GM19438 (cell line): ENCODE measurements around the gene TXNRD2.
"Not testable (repeated sequence)": the region's sequence is repeated elsewhere in the genome, so short reads cannot be mapped to it uniquely, and the experiment has no call there.

Experiments used
- ATAC-seq: cut with Tn5 transposase; IDR thresholded peaks from one replicate; pipeline ENCODE4 v1.9.1; 2021; ENCODE audit warnings: low read depth; ENCODE audit not compliant: unreplicated experiment

Gene TXNRD2

DNA sequence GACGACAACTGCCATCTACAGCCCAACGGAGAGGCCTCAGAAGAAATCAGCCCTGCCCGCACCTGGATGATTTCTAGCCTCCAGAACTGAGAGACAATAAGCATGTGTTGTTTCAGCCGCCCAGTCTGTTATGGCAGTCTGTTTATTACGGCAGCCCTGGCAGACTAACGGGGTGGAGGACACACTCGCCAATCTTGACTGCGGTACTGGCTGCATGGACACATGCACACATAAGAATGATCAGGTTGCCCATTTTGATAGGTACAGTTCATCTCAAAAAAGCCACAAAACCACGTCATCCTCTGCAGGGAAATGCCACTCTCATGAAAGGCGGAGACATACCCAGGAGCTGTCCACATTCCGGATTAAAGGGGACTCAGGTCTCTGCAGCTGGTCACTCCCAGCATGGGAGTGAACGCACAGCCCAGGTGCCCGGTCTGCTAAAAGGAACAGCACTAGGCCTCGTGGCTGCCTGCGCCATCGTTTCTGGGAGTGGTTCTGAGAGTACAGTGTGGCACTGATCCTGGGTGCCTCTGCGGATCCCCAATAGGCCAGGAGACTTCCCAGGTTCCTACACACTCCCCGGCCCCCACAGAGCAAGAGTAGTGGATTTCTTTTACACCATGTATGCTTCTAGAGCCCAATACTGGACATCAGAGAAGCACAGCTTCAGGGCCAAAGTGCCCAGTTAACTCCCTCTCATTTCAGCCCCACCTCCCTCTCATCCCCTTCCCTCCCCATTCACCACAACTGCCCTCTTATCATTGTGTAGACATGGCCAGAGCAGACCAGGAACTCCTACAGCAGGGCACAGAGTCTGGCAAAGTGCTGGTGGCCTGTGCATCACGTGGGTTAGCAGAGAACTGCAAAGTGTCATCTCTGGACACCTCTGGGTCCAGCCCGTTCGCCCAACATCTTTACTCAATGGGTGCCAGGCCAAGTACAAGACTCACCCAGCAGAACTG lies 11.8 kb downstream of the TXNRD2 start:
- ATAC-seq = no peak

DNA sequence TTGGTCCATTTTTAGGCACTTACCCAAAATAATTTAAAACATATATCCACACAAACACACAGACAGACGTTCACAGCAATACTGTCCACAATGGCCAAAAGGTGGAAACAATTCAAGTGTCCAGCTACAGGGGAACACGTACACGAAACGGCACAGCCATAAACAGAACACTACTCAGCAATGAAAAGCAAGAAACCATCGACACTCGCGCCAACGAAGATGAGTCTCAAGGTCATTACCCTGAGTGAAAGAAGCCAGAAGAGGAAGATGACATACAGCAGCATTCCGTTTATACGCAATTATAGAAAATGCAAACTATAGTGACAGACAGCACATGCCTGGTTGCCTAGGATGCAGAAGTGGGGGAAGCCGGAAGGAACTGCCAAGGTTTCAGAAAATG lies 13.4 kb downstream of the TXNRD2 start:
- ATAC-seq = no peak

DNA sequence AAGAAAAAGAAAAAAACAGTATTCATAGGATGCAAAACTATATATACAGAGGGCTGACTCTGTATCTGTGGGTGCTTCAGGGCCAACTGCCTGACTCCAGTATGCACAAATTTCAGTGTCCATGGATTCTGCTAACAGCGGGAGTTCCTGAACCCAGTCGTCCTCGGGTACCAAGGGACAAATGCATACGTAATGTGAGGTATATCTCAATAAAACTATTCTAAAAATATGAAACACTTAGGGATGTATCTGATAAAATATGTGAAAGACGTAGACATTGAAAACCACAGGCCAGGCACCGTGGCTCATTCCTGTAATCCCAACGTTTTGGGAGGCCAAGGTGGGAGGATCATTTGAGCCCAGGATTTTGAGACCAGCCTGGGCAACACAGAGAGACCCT lies 13.9 kb downstream of the TXNRD2 start:
- no peak for ATAC-seq

GRCh38 chr22:19926028-19926427 lies 15.6 kb downstream of the TXNRD2 start:
- not testable (repeated sequence) for ATAC-seq

- no peak for ATAC-seq
Measured at GRCh38 chr22:19923914-19924513, 17.6 kb downstream of the TXNRD2 start.

DNA sequence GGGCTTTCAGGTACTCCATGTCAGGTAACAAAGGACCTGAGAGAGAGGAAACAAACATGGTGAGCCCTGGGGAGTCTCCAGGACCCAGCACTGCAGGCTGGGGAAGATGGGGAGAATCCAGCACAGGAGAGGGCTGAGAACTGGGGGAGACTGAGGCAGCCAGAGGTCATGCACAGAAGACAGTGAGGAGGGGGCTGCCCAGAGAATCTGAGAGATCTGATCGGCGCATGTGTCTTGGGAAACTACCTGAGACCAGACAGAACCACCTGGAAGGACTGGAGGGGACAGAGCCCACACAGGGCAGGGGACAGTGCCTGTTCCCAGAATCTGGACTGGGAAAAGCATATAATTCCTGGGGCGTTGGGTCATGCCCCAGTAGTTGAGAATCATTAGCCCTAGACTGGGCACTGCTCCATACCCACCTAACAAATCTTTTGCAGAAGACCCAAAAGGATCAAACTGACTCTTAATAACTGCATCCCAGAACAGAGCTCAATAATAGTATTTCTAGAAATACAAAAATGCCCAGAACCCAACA lies 20.0 kb downstream of the TXNRD2 start:
- no peak for ATAC-seq

- ATAC-seq = no peak
Measured at GRCh38 chr22:19919701-19920363, 21.8 kb downstream of the TXNRD2 start.

- ATAC-seq = no peak
Measured at GRCh38 chr22:19918332-19919106, 23.1 kb downstream of the TXNRD2 start.

DNA sequence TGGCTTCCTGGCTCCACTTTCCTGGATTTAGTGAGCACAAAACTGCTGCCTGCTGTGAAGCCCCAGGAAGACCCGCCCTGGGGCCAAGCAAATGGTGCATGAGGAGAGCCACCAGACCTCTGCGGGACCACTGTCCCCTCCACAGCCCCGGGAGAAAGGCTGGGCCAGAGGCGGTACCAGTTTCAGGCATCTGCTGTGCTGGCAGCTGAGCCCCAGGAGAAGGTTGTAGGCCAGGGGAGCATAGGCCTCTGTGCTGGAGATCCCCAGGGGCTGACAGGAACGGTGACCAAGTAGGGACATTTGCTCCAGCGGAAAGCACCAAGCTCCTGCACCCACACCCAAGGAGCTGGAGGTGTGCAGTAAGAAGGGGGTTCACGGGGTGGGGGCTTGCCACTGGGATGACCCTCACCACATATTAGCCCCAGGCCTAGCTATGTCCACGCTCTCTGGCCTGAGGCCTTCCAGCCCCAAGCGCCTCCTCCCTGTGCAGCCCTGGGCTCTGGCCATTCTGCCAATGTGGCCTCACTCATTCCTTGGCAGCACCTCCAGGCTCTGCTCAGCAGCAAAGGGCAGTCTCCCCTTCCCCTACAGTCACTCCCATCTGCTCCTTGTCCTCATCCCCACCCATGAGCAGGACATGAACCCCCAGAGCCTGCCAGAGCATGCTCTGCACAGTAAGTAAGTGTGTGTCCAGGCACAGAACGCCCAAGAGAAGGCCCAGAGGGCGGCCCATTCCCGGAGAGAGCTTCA lies 24.1 kb downstream of the TXNRD2 start:
- ATAC-seq = no peak

- ATAC-seq = no peak
Measured at GRCh38 chr22:19916941-19917340, 24.7 kb downstream of the TXNRD2 start.

GRCh38 chr22:19916006-19916405 lies 25.6 kb downstream of the TXNRD2 start:
- ATAC-seq = no peak

DNA sequence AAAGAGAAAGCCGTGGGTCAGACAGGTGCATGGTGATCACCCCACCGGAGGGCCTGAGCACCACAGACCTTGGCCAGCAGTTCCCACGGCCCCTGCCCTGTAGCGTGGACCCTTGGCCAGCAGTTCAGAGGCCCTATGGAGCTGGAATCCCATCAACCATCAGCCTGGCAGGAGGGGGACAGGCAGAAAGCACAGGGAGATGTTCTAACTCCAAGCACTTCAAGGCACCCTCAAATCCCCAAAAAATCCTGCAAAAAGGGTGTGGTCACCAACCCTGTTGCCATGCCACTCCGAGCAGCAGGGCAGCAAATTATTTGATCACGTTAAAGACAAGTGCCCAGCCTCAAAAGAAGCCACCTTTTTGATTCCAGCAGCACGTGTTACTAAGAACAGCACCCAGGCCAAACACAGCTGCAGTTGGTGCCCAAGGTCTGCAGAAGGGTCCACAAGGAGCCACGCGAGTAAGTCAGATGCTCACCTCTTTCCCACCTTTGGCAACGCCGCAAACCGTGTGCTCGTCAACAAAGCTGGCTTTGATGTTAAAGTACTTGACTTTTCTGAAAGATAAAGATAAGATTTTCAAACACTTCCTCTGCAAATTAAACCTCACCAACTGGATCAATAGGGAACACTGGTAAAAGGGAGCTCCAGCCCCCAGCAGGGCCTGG lies 26.2 kb downstream of the TXNRD2 start:
- ATAC-seq = no peak

DNA sequence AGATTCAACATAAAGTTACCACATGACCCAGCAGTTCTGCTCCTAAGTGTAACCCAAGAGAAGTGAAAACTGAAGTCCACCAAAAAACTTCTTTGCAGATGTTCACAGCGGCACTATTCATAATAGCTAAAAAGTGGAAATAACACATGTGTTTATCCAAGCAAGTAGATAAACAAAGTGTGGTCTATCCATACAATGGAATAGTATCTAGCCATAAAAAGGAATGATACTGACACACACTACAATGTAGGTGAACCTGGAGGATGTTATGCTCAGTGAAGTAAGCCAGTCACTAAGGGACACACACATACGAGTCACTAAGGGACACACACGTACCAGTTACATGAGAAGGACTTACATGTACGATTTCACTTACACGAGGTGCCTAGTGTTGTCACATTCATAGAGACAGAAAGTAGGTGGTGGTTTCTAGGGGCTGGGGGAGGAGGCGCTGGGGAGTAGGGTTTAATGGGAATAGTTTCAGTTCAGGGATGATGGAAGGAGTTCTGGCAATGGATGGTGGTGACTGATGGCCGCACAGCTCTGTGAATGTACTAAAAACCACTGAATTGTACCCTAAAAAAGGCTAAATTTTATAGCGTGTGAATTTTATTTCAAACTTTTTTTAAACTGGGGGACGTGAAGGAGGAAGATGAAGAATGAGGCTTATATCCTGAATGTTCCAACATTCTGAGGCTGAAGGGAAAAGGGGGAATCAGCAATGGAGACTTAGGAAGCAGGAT lies 27.2 kb downstream of the TXNRD2 start:
- ATAC-seq = no peak

DNA sequence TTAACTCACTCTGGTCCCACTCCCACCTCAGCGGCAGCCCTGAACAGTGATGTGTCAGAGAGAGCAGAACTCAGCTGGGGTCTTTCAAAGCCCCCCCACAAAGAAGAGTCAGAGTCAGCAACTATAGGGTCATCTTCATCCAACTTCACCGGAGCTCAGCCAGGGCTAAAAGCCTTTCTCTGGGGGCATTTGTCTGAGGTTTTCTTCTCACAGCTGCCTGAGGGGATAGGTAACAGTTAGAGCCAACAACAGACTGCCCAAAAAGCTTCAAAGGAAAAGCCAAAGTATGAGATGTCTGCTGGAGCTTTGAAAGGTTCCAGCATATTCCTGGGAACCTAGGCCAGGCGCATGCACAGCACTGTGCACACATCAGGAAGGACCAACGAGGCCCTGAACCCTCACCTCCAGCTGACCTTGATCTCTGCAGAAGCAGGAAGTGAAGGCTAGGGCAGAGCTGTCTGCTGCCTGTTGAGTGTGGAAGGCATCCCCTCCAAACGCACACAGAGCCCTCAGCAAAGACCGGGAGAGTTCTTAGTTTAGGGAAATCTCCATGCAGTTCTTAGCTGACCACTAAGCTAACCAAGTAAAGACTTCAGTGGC lies 28.2 kb downstream of the TXNRD2 start:
- no peak for ATAC-seq

- no peak for ATAC-seq
Measured at GRCh38 chr22:19912271-19912999, 29.2 kb downstream of the TXNRD2 start.

DNA sequence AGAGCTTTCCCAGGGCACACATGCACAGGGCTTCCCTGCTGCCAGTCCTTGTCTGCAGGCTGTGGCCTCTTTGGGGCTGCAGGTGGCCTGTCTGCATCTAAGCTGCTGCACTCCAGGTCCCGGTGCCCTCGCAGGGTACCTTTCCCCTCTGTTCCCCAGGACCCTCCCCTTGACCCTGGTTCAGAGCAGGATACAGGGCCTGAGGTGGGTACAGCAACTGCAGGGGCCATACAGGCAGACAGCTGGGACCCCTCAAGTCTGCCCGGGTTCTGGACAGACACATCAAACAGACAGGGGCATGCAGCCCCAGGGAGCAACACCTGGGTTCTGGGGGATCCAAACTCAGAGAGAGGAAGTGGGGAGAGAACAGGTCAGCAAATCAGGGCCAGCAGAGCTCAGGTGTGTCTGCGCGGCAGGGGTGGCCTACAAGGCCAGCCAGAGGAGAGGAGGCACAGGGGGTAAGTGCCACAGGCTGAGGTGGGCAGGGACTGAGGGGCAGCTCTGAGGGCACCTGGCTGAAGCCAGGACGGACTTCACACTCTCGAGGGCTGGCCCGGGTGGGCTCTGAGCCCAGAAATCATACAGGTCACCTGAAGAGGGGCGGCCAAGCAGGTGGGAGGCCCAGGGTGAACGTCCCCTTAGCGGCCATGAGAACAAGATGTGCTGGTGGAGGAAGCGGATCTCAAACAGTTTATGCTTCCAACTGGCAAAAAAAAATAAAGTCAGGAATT lies 29.9 kb downstream of the TXNRD2 start:
- no peak for ATAC-seq
